K562 (cell line): ENCODE data around the gene CIAO3. TPM values are rescaled to one million over a fixed set of nuclear protein-coding genes. Genes with fewer than 3 reads are reported as not detected.

ENCODE experiments used
- ATAC-seq: fragments of 200-7000 bp; cut with Tn5 transposase; 3 replicates; pipeline ENCODE4 v1.9.1; 2020; ENCODE audit warnings: moderate library complexity
- BruUV-seq: library from RNA; stranded (reverse); fragments of 400-500 nt; replicated peaks from 2 replicates; lab custom pipeline; 2021; lab: Mats Ljungman, UMichigan
- CTCF ChIA-PET: fragments of 300-600 bp; formaldehyde crosslinking; extraction: SDS; loops from one replicate; lab custom pipeline; 2021; ENCODE audit warnings: low intra/inter-chr PET ratio; lab: Yijun Ruan, JAX
- POLR2A ChIA-PET: fragments of 300-600, 350-650 bp; sonication (Branson Sonifier 250); formaldehyde crosslinking; extraction: SDS; loops from one replicate; lab custom pipeline; 2021; ENCODE audit warnings: antibody characterized with exemption, inconsistent platforms; lab: Yijun Ruan, JAX
- DNase-seq, 4 experiments: peaks; one replicate each; pipeline versions ENCODE4 v3.0.0 to v3.0.0-alpha.2; 2011 to 2018; ENCODE audit warnings: low spot score in 3 of 4, mixed read lengths in 3 of 4; ENCODE audit errors: extremely low read depth in 1 of 4
- FAIRE-seq: peaks from 2 replicates; lab custom pipeline; 2011; peaks lifted over from hg19 to GRCh38; lab: Jason Lieb, UNC
- H2AFZ ChIP-seq: 2 replicates; pipeline ENCODE4 v1.6.0; 2011; ENCODE audit warnings: low read depth, low read length, control low read depth, inconsistent platforms
- H3K27ac ChIP-seq: fragments of 200-600 bp; 3 replicates; pipeline ENCODE4 v1.8.0; 2011; ENCODE audit warnings: low read depth, mild to moderate bottlenecking, control low read depth, inconsistent platforms, low read length, moderate library complexity, mixed read lengths; ENCODE audit errors: extremely low read depth
- H3K27me3 ChIP-seq, 2 experiments: fragments of 300-600 bp in 1 of 2; 2 replicates in 1 of 2; 3 replicates in 1 of 2; pipeline versions ENCODE4 v1.6.0 to v1.8.0; 2011; ENCODE audit warnings: inconsistent platforms in 2 of 2, low read length in 2 of 2, mild to moderate bottlenecking in 1 of 2, mixed read lengths in 1 of 2, moderate library complexity in 1 of 2; ENCODE audit not compliant: control insufficient read depth in 2 of 2, insufficient read depth in 2 of 2
- H3K36me3 ChIP-seq: fragments of 300-600 bp; 3 replicates; pipeline ENCODE4 v1.8.0; 2011; ENCODE audit warnings: mild to moderate bottlenecking, low read length, inconsistent platforms; ENCODE audit not compliant: control insufficient read depth, insufficient read depth
- H3K4me1 ChIP-seq, 2 experiments: fragments of 200-600 bp in 1 of 2; replicated peaks in 1 of 2; 2 replicates in 1 of 2; 3 replicates in 1 of 2; pipeline versions ENCODE4 v1.5.1 to v1.8.0; 2011; ENCODE audit warnings: inconsistent platforms in 2 of 2, low read length in 2 of 2, mild to moderate bottlenecking in 1 of 2, mixed read lengths in 1 of 2, moderate library complexity in 1 of 2; ENCODE audit not compliant: control insufficient read depth in 2 of 2, insufficient read depth in 2 of 2
- H3K4me2 ChIP-seq: 2 replicates; pipeline ENCODE4 v1.6.1; 2011; ENCODE audit warnings: low read length, control low read depth, inconsistent platforms, mixed read lengths; ENCODE audit not compliant: insufficient read depth
- H3K4me3 ChIP-seq: fragments of 200-600 bp; sonication (generic), shearing (Covaris generic); 2 replicates; pipeline ENCODE4 v1.5.1; 2016; ENCODE audit warnings: control low read depth, inconsistent platforms
- H3K79me2 ChIP-seq: fragments of 200-600 bp; 3 replicates; pipeline ENCODE4 v1.8.0; 2011; ENCODE audit warnings: low read length, inconsistent platforms; ENCODE audit not compliant: control insufficient read depth, insufficient read depth
- H3K9ac ChIP-seq, 2 experiments: 2 replicates each; pipeline versions ENCODE4 v1.6.0 to v1.6.1; 2011; ENCODE audit warnings: low read depth in 2 of 2, low read length in 2 of 2, control low read depth in 1 of 2, inconsistent platforms in 1 of 2, mild to moderate bottlenecking in 1 of 2, mixed read lengths in 1 of 2; ENCODE audit not compliant: insufficient read depth in 1 of 2
- H3K9me1 ChIP-seq: one replicate; pipeline ENCODE4 v1.6.0; 2011; ENCODE audit warnings: inconsistent platforms, mild to moderate bottlenecking, low read length, moderate library complexity; ENCODE audit not compliant: control insufficient read depth, insufficient read depth
- H3K9me3 ChIP-seq: replicated peaks from 2 replicates; pipeline ENCODE4 v1.5.1; 2011; ENCODE audit warnings: low read depth, low read length, inconsistent platforms; ENCODE audit not compliant: control insufficient read depth, insufficient read depth
- H4K20me1 ChIP-seq: replicated peaks from 2 replicates; pipeline ENCODE4 v1.6.1; 2011; ENCODE audit warnings: low read length, inconsistent platforms, mixed read lengths; ENCODE audit not compliant: control insufficient read depth, insufficient read depth
- HDAC1 ChIP-seq, 2 experiments: fragments of 450-650 bp; IDR thresholded peaks; 2 replicates each; pipeline ENCODE4 v1.6.1; 2016 to 2017; ENCODE audit warnings: inconsistent platforms in 1 of 2, mild to moderate bottlenecking in 1 of 2, moderate library complexity in 1 of 2
- KHSRP ChIP-seq: fragments of 450-650 bp; IDR thresholded peaks from 2 replicates; pipeline ENCODE4 v1.6.1; 2017
- NFXL1 ChIP-seq: fragments of 450-650 bp; formaldehyde crosslinking; IDR thresholded peaks from 2 replicates; pipeline ENCODE4 v1.4.0; 2021; ENCODE audit warnings: mild to moderate bottlenecking
- WHSC1 ChIP-seq: IDR thresholded peaks from one replicate; pipeline ENCODE4 v1.6.1; 2012; ENCODE audit warnings: low read length, control low read depth, inconsistent platforms
- YY1 ChIP-seq, 3 experiments: IDR thresholded peaks; 2 replicates each; pipeline ENCODE4 v1.6.1; 2011; ENCODE audit warnings: low read length in 2 of 3, mild to moderate bottlenecking in 2 of 3, moderate library complexity in 2 of 3, borderline replicate concordance in 1 of 3, control low read depth in 1 of 3, low read depth in 1 of 3; ENCODE audit not compliant: insufficient read depth in 3 of 3, insufficient replicate concordance in 2 of 3, control insufficient read depth in 1 of 3, insufficient read length in 1 of 3; ENCODE audit errors: extremely low read depth in 1 of 3
- ZBTB1 ChIP-seq: sonication (generic); formaldehyde crosslinking; IDR thresholded peaks from 2 replicates; pipeline ENCODE4 v1.8.1; 2023; ENCODE audit warnings: missing genetic modification reagents, low read depth, mild to moderate bottlenecking, borderline replicate concordance
- ZNF586 ChIP-seq: fragments of 450-650 bp; formaldehyde crosslinking; conservative IDR thresholded peaks from 2 replicates; pipeline ENCODE4 v1.4.0; 2020; ENCODE audit warnings: mild to moderate bottlenecking, moderate library complexity
- WGBS: fragments of 100-300 bp; shearing (Covaris generic); methylation state at CpG from one replicate; pipeline ENCODE4 v1.1.6; 2016; ENCODE audit warnings: low coverage, mixed read lengths; ENCODE audit not compliant: insufficient coverage; ENCODE audit errors: missing lambda C conversion rate; 5-methylcytosine and 5-hydroxymethylcytosine counted together
- in situ Hi-C: fragments of 300-500 bp; cut with MboI; formaldehyde crosslinking; loops from 4 replicates; pipeline ENCODE4 v1.15.0; 2018; ENCODE audit warnings: inconsistent platforms, mixed read lengths
- intact Hi-C: fragments of 100-400 bp; cut with micrococcal nuclease; formaldehyde crosslinking; loops from 2 replicates; pipeline ENCODE4 v1.14.2; 2022
- polyA plus RNA-seq, 8 experiments: library from polyadenylated mRNA; depleted of rRNA in 4 of 8; stranded (reverse) in 5 of 8; unstranded in 3 of 8; fragments of >200 nt; fragmentation: Nextera tagmentation in 2 of 8; fragmentation: Illumina TruSeq in 1 of 8; extraction: Ambion mirVana in 2 of 8; extraction: Trizol in 1 of 8; gene quantifications; 2 replicates each; pipeline versions ENCODE4 v1.2.1 to v1.2.3, GENCODE V29; 2011 to 2014; ENCODE audit warnings: inconsistent platforms in 1 of 8, missing spikeins in 1 of 8
- total RNA-seq, 7 experiments: library from RNA; depleted of rRNA in 6 of 7; stranded (reverse); fragments of >200 nt in 6 of 7; fragmentation: Illumina TruSeq in 2 of 7; extraction: Trizol in 2 of 7; gene quantifications; 2 replicates each; pipeline versions ENCODE4 v1.2.1 to v1.2.3, GENCODE V29; 2011 to 2021; ENCODE audit warnings: low replicate concordance in 1 of 7
- TF ChIP-seq, protein P1 (sequence below): sonication (generic); formaldehyde crosslinking; IDR thresholded peaks from 2 replicates; pipeline ENCODE4 v1.8.1; 2023; ENCODE audit warnings: mild to moderate bottlenecking, missing genetic modification reagents

CIAO3 gene
- total and polyA plus RNA-seq, 9 of the 15 experiments (the other 6 are each of a cell fraction or from before 2014, with no cell fraction given) = 2.2 to 35.6 (median 18.7) TPM

GRCh38 chr16:736936-737481, 3.8 kb downstream of the CIAO3 start:
- Histone ChIP-seq H3K9ac (peak overlapping the region in 1 of 2 experiments; percentile 62; a peak in 2 of 4 replicates), H3K4me1 (peaks cover 18 to 88% of the 10 kb centered on the region in 2 experiments), H3K4me3 (no peak overlapping the region), H4K20me1 (no peaks in the 10 kb centered on the region; the same call in 1 of the 2 replicates), H3K27me3 (no peaks in the 10 kb centered on the region), H3K36me3 (peaks cover 70% of the 10 kb centered on the region; the same call in 2 of the 3 replicates), H2AFZ (no peak overlapping the region), H3K79me2 (peaks cover 15% of the 10 kb centered on the region), H3K9me1 (peaks cover 6% of the 10 kb centered on the region), H3K4me2 (no peak overlapping the region), H3K27ac (peak overlapping the region; percentile 66), H3K9me3 (no peaks in the 10 kb centered on the region)
- CTCF ChIA-PET = no interaction called here
- FAIRE-seq = no peak
- intact Hi-C loops = no loop called here
- in situ Hi-C loops = no loop called here
- BruUV-seq = no TSS peak
- TF ChIP-seq YY1 (IDR thresholded peaks at IDR 0.05; ENCODE audit: borderline replicate concordance in 1 of 3, control insufficient read depth in 1 of 3, extremely low read depth in 1 of 3, insufficient read depth in 3 of 3, insufficient read length in 1 of 3, insufficient replicate concordance in 2 of 3, low read depth in 1 of 3, low read length in 2 of 3) (peak in 1 of 3 experiments; percentile 9), HDAC1 (IDR thresholded peaks at IDR 0.05) (no peak), WHSC1 (peak; percentile 57), NFXL1 (CRISPR knock-in tag) (no peak), ZBTB1 (CRISPR knock-in tag) (no peak), ZNF586 (CRISPR knock-in tag) (no peak), KHSRP (no peak)
- TF ChIP-seq, protein P1, sequence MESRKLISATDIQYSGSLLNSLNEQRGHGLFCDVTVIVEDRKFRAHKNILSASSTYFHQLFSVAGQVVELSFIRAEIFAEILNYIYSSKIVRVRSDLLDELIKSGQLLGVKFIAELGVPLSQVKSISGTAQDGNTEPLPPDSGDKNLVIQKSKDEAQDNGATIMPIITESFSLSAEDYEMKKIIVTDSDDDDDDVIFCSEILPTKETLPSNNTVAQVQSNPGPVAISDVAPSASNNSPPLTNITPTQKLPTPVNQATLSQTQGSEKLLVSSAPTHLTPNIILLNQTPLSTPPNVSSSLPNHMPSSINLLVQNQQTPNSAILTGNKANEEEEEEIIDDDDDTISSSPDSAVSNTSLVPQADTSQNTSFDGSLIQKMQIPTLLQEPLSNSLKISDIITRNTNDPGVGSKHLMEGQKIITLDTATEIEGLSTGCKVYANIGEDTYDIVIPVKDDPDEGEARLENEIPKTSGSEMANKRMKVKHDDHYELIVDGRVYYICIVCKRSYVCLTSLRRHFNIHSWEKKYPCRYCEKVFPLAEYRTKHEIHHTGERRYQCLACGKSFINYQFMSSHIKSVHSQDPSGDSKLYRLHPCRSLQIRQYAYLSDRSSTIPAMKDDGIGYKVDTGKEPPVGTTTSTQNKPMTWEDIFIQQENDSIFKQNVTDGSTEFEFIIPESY (CRISPR knock-in tag) = peak; percentile 80
- no peak for ATAC-seq
- 92% methylated on average over 28 of the region's 29 CpGs for WGBS
- POLR2A ChIA-PET = interaction anchor here (0.5 to 3.5 kb wide), 2 partner anchors 13 to 109 kb away, joined by 3 to 25 read pairs; partner anchors contain the start of gene CCDC78
- DNase-seq = no peak
